Measurements from ENCODE around the gene PGAP6.
"Not testable (repeated sequence)": the region's sequence is repeated elsewhere in the genome, so short reads cannot be mapped to it uniquely, and the experiment has no call there.

The PGAP6 gene

GRCh38 chr16:378821-379182, 3.0 kb downstream of the PGAP6 start:
- no peak for DNase-seq

GRCh38 chr16:378113-378820, 3.5 kb downstream of the PGAP6 start:
- DNase-seq: not testable (repeated sequence)

- no peak for DNase-seq
Observed at GRCh38 chr16:377419-377951, 4.3 kb downstream of the PGAP6 start.

GRCh38 chr16:376817-377418, 4.9 kb downstream of the PGAP6 start:
- DNase-seq: no peak

- no peak for DNase-seq
Observed at GRCh38 chr16:375927-376816, 5.6 kb downstream of the PGAP6 start.

GRCh38 chr16:375212-375611, 6.6 kb downstream of the PGAP6 start:
- no peak for DNase-seq

- no peak for DNase-seq
Observed at GRCh38 chr16:374616-374926, 7.2 kb downstream of the PGAP6 start.

GRCh38 chr16:373848-374615, 7.7 kb downstream of the PGAP6 start:
- no peak for DNase-seq

GRCh38 chr16:373020-373598, 8.7 kb downstream of the PGAP6 start:
- DNase-seq: no peak

- no peak for DNase-seq
Observed at GRCh38 chr16:372302-372983, 9.3 kb downstream of the PGAP6 start.

GRCh38 chr16:371515-372301, 10.1 kb downstream of the PGAP6 start:
- no peak for DNase-seq

- DNase-seq: no peak
Observed at GRCh38 chr16:370979-371514, 10.7 kb downstream of the PGAP6 start.

GRCh38 chr16:370443-370842, 11.3 kb downstream of the PGAP6 start, which contains the start of gene MRPL28:
MRPL28 (minus strand) TSS chr16:370538; CDS start chr16:370218, 320 bp downstream.
- DNase-seq: peak; percentile 91

GRCh38 chr16:369866-370436, 11.8 kb downstream of the PGAP6 start:
- no peak for DNase-seq

- DNase-seq: no peak
Observed at GRCh38 chr16:369275-369865, 12.4 kb downstream of the PGAP6 start.

- DNase-seq: no peak
Observed at GRCh38 chr16:368388-369158, 13.2 kb downstream of the PGAP6 start.

- no peak for DNase-seq
Observed at GRCh38 chr16:367333-367903, 14.4 kb downstream of the PGAP6 start.

GRCh38 chr16:366476-366875, 15.3 kb downstream of the PGAP6 start:
- DNase-seq: no peak

Data from activated T-cell treated with anti-CD3 and anti-CD28 coated beads for 4 hours (primary cell).